H1 (cell line): ENCODE results near the gene PTPRT. TPM values are rescaled to one million over a fixed set of nuclear protein-coding genes. Genes with fewer than 3 reads are reported as not detected.

Experiments
- CTCF ChIA-PET: fragments of 300-600 bp; sonication (Branson Sonifier 250); formaldehyde crosslinking; loops from one replicate; lab custom pipeline; 2021; ENCODE audit not compliant: partially characterized antibody; lab: Charles Lee
- POLR2A ChIA-PET: fragments of 300-600 bp; sonication (Branson Sonifier 250); formaldehyde crosslinking; loops from one replicate; lab custom pipeline; 2021; ENCODE audit warnings: inconsistent platforms; ENCODE audit not compliant: partially characterized antibody; lab: Charles Lee
- DNase-seq, 2 experiments: peaks; one replicate each; pipeline versions ENCODE4 v3.0.0 to v3.0.0-alpha.2; 2010 to 2022; ENCODE audit warnings: low spot score in 2 of 2, low read depth in 1 of 2, mixed read lengths in 1 of 2
- FAIRE-seq: peaks from 2 replicates; lab custom pipeline; 2011; peaks lifted over from hg19 to GRCh38; lab: Jason Lieb, UNC
- H2AFZ ChIP-seq: 2 replicates; pipeline ENCODE4 v1.8.1; 2012; ENCODE audit warnings: low read length, inconsistent platforms
- H2AK5ac ChIP-seq: 2 replicates; pipeline ENCODE4 v1.6.1; 2013; ENCODE audit warnings: low read depth, low read length
- H2BK120ac ChIP-seq: replicated peaks from 2 replicates; pipeline ENCODE3; 2013; ENCODE audit warnings: low read depth, low read length, inconsistent platforms
- H2BK12ac ChIP-seq: 2 replicates; pipeline ENCODE4 v1.6.1; 2013; ENCODE audit warnings: low read depth, low read length
- H2BK15ac ChIP-seq: 2 replicates; pipeline ENCODE4 v1.6.1; 2013; ENCODE audit warnings: low read length
- H2BK20ac ChIP-seq: 2 replicates; pipeline ENCODE4 v1.6.1; 2013; ENCODE audit warnings: low read length
- H2BK5ac ChIP-seq: 2 replicates; pipeline ENCODE4 v1.6.1; 2013; ENCODE audit warnings: low read depth, low read length
- H3K14ac ChIP-seq: 2 replicates; pipeline ENCODE4 v1.6.1; 2013; ENCODE audit warnings: inconsistent platforms; ENCODE audit not compliant: insufficient read length
- H3K18ac ChIP-seq: 2 replicates; pipeline ENCODE4 v1.6.1; 2013; ENCODE audit warnings: low read length; ENCODE audit errors: extremely low read depth
- H3K23ac ChIP-seq: 2 replicates; pipeline ENCODE4 v1.6.1; 2013; ENCODE audit warnings: inconsistent platforms; ENCODE audit not compliant: insufficient read length
- H3K23me2 ChIP-seq: 2 replicates; pipeline ENCODE4 v1.6.1; 2013; ENCODE audit warnings: low read depth, low read length
- H3K27ac ChIP-seq: 2 replicates; pipeline ENCODE4 v1.6.1; 2011; ENCODE audit warnings: low read depth, low read length, inconsistent platforms
- H3K27me3 ChIP-seq, 4 experiments: replicated peaks in 1 of 4; 1 replicate in 1 of 4; 2 replicates in 3 of 4; pipeline versions ENCODE4 v1.6.1 to v1.8.1; 2011 to 2013; ENCODE audit warnings: low read length in 3 of 4, mild to moderate bottlenecking in 3 of 4, inconsistent platforms in 2 of 4, mixed read lengths in 2 of 4, moderate library complexity in 1 of 4; ENCODE audit not compliant: control insufficient read depth in 3 of 4, insufficient read depth in 3 of 4; ENCODE audit errors: extremely low read depth in 1 of 4
- H3K36me3 ChIP-seq, 4 experiments: 2 replicates each; pipeline versions ENCODE4 v1.6.1 to v1.8.1; 2011 to 2013; ENCODE audit warnings: mild to moderate bottlenecking in 4 of 4, low read length in 3 of 4, moderate library complexity in 2 of 4, control low read depth in 1 of 4, inconsistent platforms in 1 of 4; ENCODE audit not compliant: insufficient read depth in 4 of 4, control insufficient read depth in 2 of 4
- H3K4ac ChIP-seq: replicated peaks from 2 replicates; pipeline ENCODE3; 2013; ENCODE audit warnings: low read length, low read depth, mixed read lengths, inconsistent platforms; ENCODE audit not compliant: insufficient read length
- H3K4me1 ChIP-seq, 4 experiments: replicated peaks in 1 of 4; 1 replicate in 1 of 4; 2 replicates in 3 of 4; pipeline versions ENCODE4 v1.6.1 to v1.8.1; 2011 to 2013; ENCODE audit warnings: low read length in 3 of 4, inconsistent platforms in 2 of 4, mixed read lengths in 1 of 4; ENCODE audit not compliant: insufficient read depth in 4 of 4, control insufficient read depth in 3 of 4
- H3K4me2 ChIP-seq, 2 experiments: 2 replicates each; pipeline versions ENCODE4 v1.6.1 to v1.8.1; 2011 to 2013; ENCODE audit warnings: low read depth in 2 of 2, low read length in 2 of 2, control low read depth in 1 of 2, inconsistent platforms in 1 of 2, mild to moderate bottlenecking in 1 of 2; ENCODE audit not compliant: insufficient read depth in 1 of 2
- H3K4me3 ChIP-seq, 4 experiments: fragments of 200-600, 300-600 bp in 1 of 4; sonication (generic), shearing (Covaris generic), sonication (Bioruptor Twin) in 1 of 4; 2 replicates each; pipeline versions ENCODE4 v1.5.1 to v1.8.1; 2011 to 2016; ENCODE audit warnings: low read length in 4 of 4, low read depth in 3 of 4, control low read depth in 2 of 4, inconsistent platforms in 2 of 4, mild to moderate bottlenecking in 2 of 4, mixed read lengths in 1 of 4, moderate library complexity in 1 of 4; ENCODE audit not compliant: insufficient read depth in 2 of 4; ENCODE audit errors: extremely low read depth in 1 of 4
- H3K56ac ChIP-seq: replicated peaks from 2 replicates; pipeline ENCODE3; 2013; ENCODE audit warnings: low read depth, mild to moderate bottlenecking, mixed read lengths, low read length, inconsistent platforms; ENCODE audit not compliant: insufficient read length
- H3K79me1 ChIP-seq: 2 replicates; pipeline ENCODE4 v1.6.1; 2013; ENCODE audit warnings: low read depth, low read length, control low read depth
- H3K79me2 ChIP-seq, 2 experiments: 2 replicates each; pipeline versions ENCODE4 v1.6.1 to v1.8.1; 2012 to 2013; ENCODE audit warnings: low read length in 2 of 2, mild to moderate bottlenecking in 2 of 2, inconsistent platforms in 1 of 2; ENCODE audit not compliant: insufficient read depth in 2 of 2, control insufficient read depth in 1 of 2
- H3K9ac ChIP-seq, 4 experiments: replicated peaks in 1 of 4; 1 replicate in 1 of 4; 2 replicates in 3 of 4; pipeline versions ENCODE4 v1.6.1 to v1.8.1; 2011 to 2013; ENCODE audit warnings: low read depth in 3 of 4, low read length in 3 of 4, control low read depth in 2 of 4, mild to moderate bottlenecking in 2 of 4, moderate library complexity in 2 of 4, inconsistent platforms in 1 of 4; ENCODE audit errors: extremely low read depth in 1 of 4
- H3K9me3 ChIP-seq, 2 experiments: 2 replicates each; pipeline versions ENCODE4 v1.6.1 to v1.8.1; 2012 to 2013; ENCODE audit warnings: mild to moderate bottlenecking in 2 of 2, moderate library complexity in 2 of 2, control low read depth in 1 of 2, inconsistent platforms in 1 of 2, low read depth in 1 of 2, low read length in 1 of 2, mixed read lengths in 1 of 2; ENCODE audit not compliant: insufficient read depth in 2 of 2
- H4K20me1 ChIP-seq, 2 experiments: replicated peaks in 1 of 2; 2 replicates each; pipeline versions ENCODE3 to v1.8.1; 2011 to 2013; ENCODE audit warnings: inconsistent platforms in 2 of 2, low read length in 2 of 2, mild to moderate bottlenecking in 1 of 2; ENCODE audit not compliant: insufficient read depth in 2 of 2, control insufficient read depth in 1 of 2
- H4K5ac ChIP-seq: 2 replicates; pipeline ENCODE4 v1.6.1; 2013; ENCODE audit warnings: low read length, low read depth, mixed read lengths, inconsistent platforms; ENCODE audit not compliant: insufficient read length
- H4K8ac ChIP-seq: 2 replicates; pipeline ENCODE4 v1.8.0; 2013; ENCODE audit warnings: mild to moderate bottlenecking, moderate library complexity, low read length, inconsistent platforms; ENCODE audit not compliant: insufficient read depth; ENCODE audit errors: extremely low read depth
- H4K91ac ChIP-seq: replicated peaks from 2 replicates; pipeline ENCODE3; 2013; ENCODE audit warnings: low read length, mixed read lengths, inconsistent platforms; ENCODE audit not compliant: insufficient read length
- SRF ChIP-seq: IDR thresholded peaks from 2 replicates; pipeline ENCODE4 v1.6.1; 2011; ENCODE audit warnings: mild to moderate bottlenecking, low read depth, low read length, moderate library complexity
- WGBS, 2 experiments: shearing (Covaris generic) in 1 of 2; methylation state at CpG; one replicate each; pipeline versions ENCODE4 v1.1.6 to v1.1.7; 2013 to 2015; ENCODE audit warnings: low lambda C conversion rate in 2 of 2, mixed read lengths in 2 of 2, inconsistent platforms in 1 of 2, low coverage in 1 of 2, missing lambda C conversion rate in 1 of 2; ENCODE audit not compliant: insufficient replicate concordance in 2 of 2, insufficient coverage in 1 of 2, insufficient read length in 1 of 2; ENCODE audit errors: extremely low coverage in 1 of 2, missing lambda C conversion rate in 1 of 2; 5-methylcytosine and 5-hydroxymethylcytosine counted together
- polyA plus RNA-seq, 7 experiments: library from polyadenylated mRNA; depleted of rRNA in 3 of 7; stranded (reverse) in 5 of 7; unstranded in 2 of 7; fragments of >200 nt in 5 of 7; fragments of 200-250 nt in 2 of 7; gene quantifications; 1 replicate in 5 of 7; 2 replicates in 1 of 7; 4 replicates in 1 of 7; pipeline versions ENCODE4 v1.2.1 to v1.2.3, GENCODE V29; 2011 to 2013; ENCODE audit warnings: missing spikeins in 2 of 7, mixed read lengths in 2 of 7
- total RNA-seq: library from RNA; stranded (reverse); fragmentation: NEBNext Ultra II Directional; extraction: Animal tissue kit (Norgen Biotek cat#: 25700); gene quantifications from 2 replicates; pipeline ENCODE4 v1.2.1, GENCODE V29; 2021

Gene PTPRT
- total and polyA plus RNA-seq, 2 of the 8 experiments (the other 6 are each of a cell fraction or from before 2014, with no cell fraction given): 0.33 to 1.8 TPM

DNA sequence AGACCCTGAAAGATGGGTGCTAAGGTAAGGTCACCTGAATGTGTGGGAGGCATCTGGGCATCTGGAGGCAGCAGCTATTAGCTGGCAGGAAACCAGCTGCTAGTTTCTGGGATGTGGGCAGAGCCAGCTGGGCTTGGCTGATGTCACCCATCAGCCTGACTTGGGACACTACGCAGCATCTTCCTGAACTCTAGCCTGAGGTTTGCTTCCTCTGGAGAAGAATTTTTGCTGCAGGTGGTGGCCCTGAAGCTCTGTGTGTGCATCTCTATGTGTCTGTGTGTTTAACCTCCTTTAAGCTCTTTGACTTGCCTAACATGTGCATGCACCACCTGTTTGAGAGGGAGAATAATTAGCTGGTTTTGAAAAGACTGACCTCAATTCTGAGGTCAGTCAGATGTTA is 1106.4 kb downstream of the PTPRT start:
- Histone ChIP-seq H3K36me3 (no peaks in the 10 kb centered on the region), H3K9me3 (no peaks in the 10 kb centered on the region), H3K4me2 (no peak overlapping the region), H3K23ac (no peak overlapping the region), H2BK5ac (no peak overlapping the region), H3K79me2 (no peaks in the 10 kb centered on the region), H2BK12ac (no peak overlapping the region), H3K27me3 (no peaks in the 10 kb centered on the region), H3K14ac (no peak overlapping the region), H4K20me1 (no peaks in the 10 kb centered on the region), H3K4me3 (no peak overlapping the region), H3K23me2 (no peaks in the 10 kb centered on the region), H3K79me1 (no peaks in the 10 kb centered on the region), H2AFZ (no peak overlapping the region), H3K18ac (no peak overlapping the region), H2BK20ac (no peak overlapping the region), H2BK120ac (no peak overlapping the region), H4K91ac (no peak overlapping the region), H3K9ac (no peak overlapping the region), H2BK15ac (no peak overlapping the region), H3K27ac (no peak overlapping the region), H3K4me1 (no peaks in the 10 kb centered on the region), H2AK5ac (no peak overlapping the region), H3K4ac (no peak overlapping the region)
- DNase-seq (no peak), FAIRE-seq (no peak)
- ChIA-PET CTCF (no interaction called here), POLR2A (no interaction called here)
- WGBS, 2 experiments: no CpG with 5 or more reads among the region's 1 CpG
- TF ChIP-seq SRF: no peak
- TF ChIP-seq, all 59 proteins: peak for 0
- Histone ChIP-seq H4K8ac (no peak overlapping the region), H4K5ac (no peak overlapping the region), H3K56ac (no peak overlapping the region)
